Esophagus muscularis mucosa (tissue), 4 donors: ENCODE results near the gene ELP2. TPM values are rescaled to one million over a fixed set of nuclear protein-coding genes. Genes with fewer than 3 reads are reported as not detected.
"Not testable (repeated sequence)": the region's sequence is repeated elsewhere in the genome, so short reads cannot be mapped to it uniquely, and the experiment has no call there.

Experiments used
- DNase-seq: peaks from one replicate; pipeline ENCODE4 v3.0.0-alpha.2; 2017; ENCODE audit errors: extremely low spot score
- H3K27ac ChIP-seq, 4 donors: fragments of 200-600 bp; sonication (generic); replicated peaks in 1 of 4; 1 replicate in 3 of 4; 2 replicates in 1 of 4; pipeline ENCODE4 v1.5.1; 2016 to 2019; ENCODE audit warnings: mild to moderate bottlenecking in 1 of 4
- H3K27me3 ChIP-seq, 4 donors: fragments of 200-600 bp; sonication (generic); one replicate each; pipeline versions ENCODE4 v1.5.1 to v1.6.0; 2016 to 2019
- H3K36me3 ChIP-seq, 4 donors: fragments of 200-600 bp; sonication (generic); one replicate each; pipeline ENCODE4 v1.5.1; 2016 to 2019
- H3K4me1 ChIP-seq, 4 donors: fragments of 200-600 bp; sonication (generic); one replicate each; pipeline ENCODE4 v1.5.1; 2016 to 2019
- H3K4me3 ChIP-seq, 4 donors: fragments of 200-600 bp; sonication (generic); 1 replicate in 2 of 4; 2 replicates in 2 of 4; pipeline ENCODE4 v1.5.1; 2016 to 2019; ENCODE audit warnings: mild to moderate bottlenecking in 4 of 4, moderate library complexity in 1 of 4
- H3K9me3 ChIP-seq, 4 donors: fragments of 200-600 bp; sonication (generic); 1 replicate in 3 of 4; 2 replicates in 1 of 4; pipeline ENCODE4 v1.5.1; 2016 to 2019
- CTCF ChIP-seq, 3 experiments: fragments of 200-600 bp in 2 of 3; fragments of 450-650 bp in 1 of 3; sonication (generic) in 2 of 3; IDR thresholded peaks; one replicate each; pipeline ENCODE4 v1.5.1; 2017 to 2019; ENCODE audit warnings: antibody characterized with exemption in 3 of 3, mild to moderate bottlenecking in 2 of 3, moderate library complexity in 1 of 3
- EP300 ChIP-seq: sonication (generic); formaldehyde crosslinking; IDR thresholded peaks from one replicate; pipeline ENCODE4 v1.6.1; 2017; ENCODE audit warnings: antibody characterized with exemption
- POLR2A ChIP-seq: fragments of 450-650 bp; IDR thresholded peaks from one replicate; pipeline ENCODE4 v1.6.1; 2017; ENCODE audit warnings: antibody characterized with exemption, moderate library complexity, mild to moderate bottlenecking, low read depth
- POLR2AphosphoS5 ChIP-seq, 2 donors: sonication (generic); formaldehyde crosslinking; IDR thresholded peaks; one replicate each; pipeline ENCODE4 v1.6.1; 2017; ENCODE audit warnings: antibody characterized with exemption in 2 of 2
- WGBS: methylation state at CpG from one replicate; pipeline ENCODE4 v1.1.5; 2018; 5-methylcytosine and 5-hydroxymethylcytosine counted together
- intact Hi-C: fragments of 100-400 bp; cut with DNase I; formaldehyde crosslinking; loops from one replicate; pipeline ENCODE4 v1.15.1; 2023
- total RNA-seq, 4 donors: library from RNA; depleted of rRNA; stranded (reverse); fragments of >200 nt; gene quantifications; one replicate each; pipeline versions ENCODE4 v1.1.0 to v1.2.1, GENCODE V29; 2016

Gene ELP2
- 10 to 100 TPM; 43.4 to 63.1 (median 48.2) TPM for total RNA-seq

- intact Hi-C loops, result loop anchor here (2.0 to 10.0 kb wide), 2 partner anchors 63 to 105 kb away; partner anchors contain the start of gene RPRD1A
- DNase-seq, result peak; percentile 98
- H3K4me1 ChIP-seq, result peaks cover 29 to 51% (median 38%) of the 10 kb centered on the region in 4 donors
Observed at GRCh38 chr18:36129300-36130038, at the start of gene ELP2, which contains the start of gene SLC39A6. TSS of gene ELP2 (plus strand) at chr18:36129899. CDS start at chr18:36129934, 35 bp downstream. TSS of gene SLC39A6 (minus strand) at chr18:36129340. CDS start at chr18:36127007, 2,333 bp downstream.

DNA sequence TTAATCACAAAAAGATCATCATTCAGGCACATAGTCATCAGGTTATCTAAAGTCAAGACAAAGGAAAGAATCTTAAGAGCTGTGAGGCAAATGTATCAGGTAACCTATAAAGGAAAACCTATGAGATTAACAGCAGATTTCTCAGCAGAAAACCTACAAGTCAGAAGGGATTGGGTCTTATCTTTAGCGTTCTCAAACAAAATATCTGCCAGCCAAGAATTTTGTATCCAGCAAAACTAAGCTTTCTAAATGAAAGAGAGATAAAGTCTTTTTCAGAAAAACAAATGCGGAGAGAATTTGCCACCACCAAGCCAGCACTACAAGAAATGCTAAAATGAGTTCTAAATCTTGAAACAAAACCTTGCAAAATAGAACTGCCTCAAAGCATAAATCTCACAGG is 48.6 kb upstream of the ELP2 start:
- H3K36me3 ChIP-seq, H3K4me3 ChIP-seq, intact Hi-C loops, H3K4me1 ChIP-seq, DNase-seq, H3K27ac ChIP-seq, H3K27me3 ChIP-seq: not testable (repeated sequence)
- peaks cover 0 to 21% (median 5%) of the 10 kb centered on the region in 4 donors for H3K9me3 ChIP-seq
- WGBS, result 90% methylated on average over 2 of the region's 2 CpGs

More at GRCh38 chr18:36129300-36130038, at the start of gene ELP2, which contains the start of gene SLC39A6:
- Histone ChIP-seq H3K9me3 (no peaks in the 10 kb centered on the region), H3K27ac (peak within 1 kb of the TSS; percentile 92 to 99 (median 95)), H3K36me3 (peaks cover 0 to 14% (median 5%) of the 10 kb centered on the region in 4 donors), H3K4me3 (peak within 1 kb of the TSS; percentile 80 to 93 (median 89)), H3K27me3 (no peaks in the 10 kb centered on the region)
- peak; percentile 54 for TF ChIP-seq POLR2A
- no peak for TF ChIP-seq CTCF (IDR thresholded peaks at IDR 0.05)
- TF ChIP-seq POLR2AphosphoS5 (IDR thresholded peaks at IDR 0.05), result peak; percentile 78 to 91
- no peak for TF ChIP-seq EP300
- no CpG with 5 or more reads among the region's 69 CpGs for WGBS

GRCh38 chr18:36083729-36084128 is 46.0 kb upstream of the ELP2 start:
- no peak for TF ChIP-seq EP300
- no peak for TF ChIP-seq CTCF (IDR thresholded peaks at IDR 0.05)
- TF ChIP-seq POLR2AphosphoS5 (IDR thresholded peaks at IDR 0.05), result no peak
- no peak for TF ChIP-seq POLR2A

DNA sequence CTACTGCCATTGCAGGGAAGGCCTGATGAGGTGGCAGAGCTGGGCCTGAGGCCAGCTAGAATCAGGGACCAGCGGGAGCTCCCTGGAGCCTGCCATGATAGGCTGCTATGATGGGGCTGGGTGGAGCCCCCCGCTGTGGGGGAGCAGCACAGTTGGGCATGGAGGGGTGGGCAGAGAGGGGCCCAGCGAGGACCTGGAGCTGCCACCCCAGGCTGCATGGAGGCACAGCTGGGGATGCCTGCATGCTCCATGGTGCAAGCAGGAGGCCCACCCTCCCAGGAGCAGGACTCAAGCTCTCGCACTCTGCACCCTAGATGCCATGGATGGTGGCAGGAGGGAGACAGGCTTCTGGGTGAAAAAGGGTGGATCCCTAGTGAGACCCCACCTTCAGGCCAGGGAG is 44.5 kb upstream of the ELP2 start:
- H3K4me3 ChIP-seq, result no peak overlapping the region
- peaks cover 0 to 15% (median 5%) of the 10 kb centered on the region in 4 donors for H3K9me3 ChIP-seq
- no peaks in the 10 kb centered on the region for H3K4me1 ChIP-seq
- peaks cover 0 to 3% (median 0%) of the 10 kb centered on the region in 4 donors for H3K27me3 ChIP-seq
- intact Hi-C loops, result no loop called here
- H3K27ac ChIP-seq, result no peak overlapping the region
- TF ChIP-seq EP300 (no peak), POLR2AphosphoS5 (IDR thresholded peaks at IDR 0.05) (no peak), CTCF (IDR thresholded peaks at IDR 0.05) (no peak), POLR2A (no peak)
- no peaks in the 10 kb centered on the region for H3K36me3 ChIP-seq
- 100% methylated on average over 1 of the region's 4 CpGs for WGBS
- DNase-seq, result no peak

More at GRCh38 chr18:36083729-36084128, 46.0 kb upstream of the ELP2 start:
- Histone ChIP-seq H3K9me3 (peaks cover 0 to 21% (median 5%) of the 10 kb centered on the region in 4 donors), H3K27ac (no peak overlapping the region), H3K4me1 (no peaks in the 10 kb centered on the region), H3K36me3 (no peaks in the 10 kb centered on the region), H3K27me3 (peaks cover 0 to 3% (median 0%) of the 10 kb centered on the region in 4 donors), H3K4me3 (no peak overlapping the region)
- intact Hi-C loops, result no loop called here
- no peak for DNase-seq
- WGBS, result 85% methylated on average over 2 of the region's 2 CpGs

DNA sequence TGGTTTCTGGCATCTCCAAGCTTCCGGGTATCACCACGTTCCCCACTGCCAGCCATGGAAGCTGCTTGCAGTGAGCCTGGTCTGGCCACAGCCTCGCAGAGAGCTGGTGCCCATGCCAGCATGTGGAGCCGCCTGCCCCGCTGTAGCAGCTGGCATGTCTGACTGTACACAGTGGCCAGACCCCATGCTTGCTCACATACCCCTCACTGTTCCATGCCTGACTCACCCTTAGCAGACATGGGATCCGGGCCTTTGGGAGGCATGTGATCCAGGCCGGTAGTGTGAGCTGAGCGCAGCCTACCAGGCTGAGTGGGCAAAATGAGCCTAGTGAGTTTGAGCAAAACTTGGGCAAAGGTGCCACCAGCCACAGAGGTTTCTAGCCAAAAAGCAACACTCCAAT is 43.5 kb upstream of the ELP2 start:
- H3K9me3 ChIP-seq, result peaks cover 0 to 5% (median 3%) of the 10 kb centered on the region in 4 donors
- no peak overlapping the region for H3K4me3 ChIP-seq
- H3K36me3 ChIP-seq, result no peaks in the 10 kb centered on the region
- no peak for TF ChIP-seq POLR2A
- no peak for TF ChIP-seq CTCF (IDR thresholded peaks at IDR 0.05)
- TF ChIP-seq POLR2AphosphoS5 (IDR thresholded peaks at IDR 0.05), result no peak
- TF ChIP-seq EP300, result no peak
- no peaks in the 10 kb centered on the region for H3K4me1 ChIP-seq
- no peak for DNase-seq
- H3K27me3 ChIP-seq, result peaks cover 0 to 3% (median 0%) of the 10 kb centered on the region in 4 donors
- H3K27ac ChIP-seq, result no peak overlapping the region
- intact Hi-C loops, result no loop called here
- WGBS, result 40% methylated on average over 2 of the region's 8 CpGs
